Measurements from ENCODE around the gene ADAMTS6.

The ADAMTS6 gene

DNA sequence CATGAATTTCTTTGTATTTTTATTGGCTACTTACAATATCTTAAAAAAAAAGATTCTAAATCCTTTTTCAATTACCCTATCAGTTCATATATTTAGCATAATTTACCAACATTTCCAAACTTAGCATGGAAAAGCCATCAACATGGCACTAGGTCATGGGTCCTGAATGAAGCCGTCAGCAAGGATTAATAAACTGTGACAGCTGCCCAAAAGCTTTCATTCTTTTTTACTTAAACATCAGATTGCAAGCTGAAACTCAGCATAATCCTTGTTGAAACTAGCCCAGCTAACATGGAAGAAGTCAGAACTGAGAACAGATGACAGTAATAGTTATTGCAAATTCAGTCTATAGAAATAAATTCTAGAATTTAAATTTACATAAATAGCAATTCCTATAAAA is 209.8 kb downstream of the ADAMTS6 start:
- Histone ChIP-seq H3K36me3 (ENCODE audit: control insufficient read depth, low read length) (no peaks in the 10 kb centered on the region), H3K9me3 (ENCODE audit: control insufficient read depth, insufficient read depth, low read length) (no peaks in the 10 kb centered on the region), H3K4me1 (ENCODE audit: control insufficient read depth, low read length) (no peaks in the 10 kb centered on the region), H3K4me2 (ENCODE audit: low read length) (no peak overlapping the region), H4K20me1 (ENCODE audit: control insufficient read depth, insufficient read depth, low read depth, low read length) (no peaks in the 10 kb centered on the region), H3K27ac (ENCODE audit: low read depth, low read length) (no peak overlapping the region), H3K9me2 (replicated peaks; ENCODE audit: control insufficient read depth, low read length) (no peaks in the 10 kb centered on the region), H3F3A (ENCODE audit: control insufficient read depth, insufficient read depth) (no peaks in the 10 kb centered on the region), H3K4me3 (ENCODE audit: low read length) (no peak overlapping the region), H3K27me3 (ENCODE audit: control insufficient read depth, low read length) (no peaks in the 10 kb centered on the region), H3K79me2 (ENCODE audit: control insufficient read depth, low read length) (no peaks in the 10 kb centered on the region)
- TF ChIP-seq, protein P1, sequence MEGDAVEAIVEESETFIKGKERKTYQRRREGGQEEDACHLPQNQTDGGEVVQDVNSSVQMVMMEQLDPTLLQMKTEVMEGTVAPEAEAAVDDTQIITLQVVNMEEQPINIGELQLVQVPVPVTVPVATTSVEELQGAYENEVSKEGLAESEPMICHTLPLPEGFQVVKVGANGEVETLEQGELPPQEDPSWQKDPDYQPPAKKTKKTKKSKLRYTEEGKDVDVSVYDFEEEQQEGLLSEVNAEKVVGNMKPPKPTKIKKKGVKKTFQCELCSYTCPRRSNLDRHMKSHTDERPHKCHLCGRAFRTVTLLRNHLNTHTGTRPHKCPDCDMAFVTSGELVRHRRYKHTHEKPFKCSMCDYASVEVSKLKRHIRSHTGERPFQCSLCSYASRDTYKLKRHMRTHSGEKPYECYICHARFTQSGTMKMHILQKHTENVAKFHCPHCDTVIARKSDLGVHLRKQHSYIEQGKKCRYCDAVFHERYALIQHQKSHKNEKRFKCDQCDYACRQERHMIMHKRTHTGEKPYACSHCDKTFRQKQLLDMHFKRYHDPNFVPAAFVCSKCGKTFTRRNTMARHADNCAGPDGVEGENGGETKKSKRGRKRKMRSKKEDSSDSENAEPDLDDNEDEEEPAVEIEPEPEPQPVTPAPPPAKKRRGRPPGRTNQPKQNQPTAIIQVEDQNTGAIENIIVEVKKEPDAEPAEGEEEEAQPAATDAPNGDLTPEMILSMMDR (IDR thresholded peaks at IDR 0.05; ENCODE audit: low read depth, low read length, poor library complexity, severe bottlenecking): no peak
- no peak for TF ChIP-seq EZH2phosphoT487 (IDR thresholded peaks at IDR 0.05; ENCODE audit: borderline replicate concordance, low read length)

DNA sequence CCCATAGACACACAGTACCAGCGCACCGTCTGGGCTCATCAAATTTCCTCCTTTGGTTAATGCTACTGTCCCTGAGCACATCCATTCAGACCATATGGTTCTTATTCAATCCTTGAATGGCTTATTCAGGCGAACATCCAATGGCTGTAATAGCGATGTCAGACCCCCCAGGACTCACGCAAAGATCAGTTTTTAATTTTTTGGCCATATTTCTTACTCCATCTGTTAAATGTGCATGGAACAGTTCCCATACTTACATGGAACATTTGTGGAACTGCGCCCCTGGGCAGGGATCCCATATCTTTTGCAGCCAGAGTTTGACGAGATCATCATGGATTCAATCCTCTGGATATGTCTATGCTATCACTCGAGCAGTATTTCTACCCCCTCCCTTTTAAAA is 213.2 kb downstream of the ADAMTS6 start:
- H3K36me3 ChIP-seq (ENCODE audit: control insufficient read depth, low read length): no peaks in the 10 kb centered on the region
- H3K4me2 ChIP-seq (ENCODE audit: low read length): no peak overlapping the region
- H3K4me3 ChIP-seq (ENCODE audit: low read length): no peak overlapping the region
- TF ChIP-seq EZH2phosphoT487 (IDR thresholded peaks at IDR 0.05; ENCODE audit: borderline replicate concordance, low read length): no peak
- TF ChIP-seq, protein P1 (IDR thresholded peaks at IDR 0.05; ENCODE audit: low read depth, low read length, poor library complexity, severe bottlenecking): no peak
- no peak overlapping the region for H3K27ac ChIP-seq (ENCODE audit: low read depth, low read length)
- H3K79me2 ChIP-seq (ENCODE audit: control insufficient read depth, low read length): no peaks in the 10 kb centered on the region
- H3K9me2 ChIP-seq (replicated peaks; ENCODE audit: control insufficient read depth, low read length): no peaks in the 10 kb centered on the region
- H3F3A ChIP-seq (ENCODE audit: control insufficient read depth, insufficient read depth): no peaks in the 10 kb centered on the region
- H3K27me3 ChIP-seq (ENCODE audit: control insufficient read depth, low read length): no peaks in the 10 kb centered on the region
- no peaks in the 10 kb centered on the region for H3K9me3 ChIP-seq (ENCODE audit: control insufficient read depth, insufficient read depth, low read length)
- H4K20me1 ChIP-seq (ENCODE audit: control insufficient read depth, insufficient read depth, low read depth, low read length): no peaks in the 10 kb centered on the region
- no peaks in the 10 kb centered on the region for H3K4me1 ChIP-seq (ENCODE audit: control insufficient read depth, low read length)

DNA sequence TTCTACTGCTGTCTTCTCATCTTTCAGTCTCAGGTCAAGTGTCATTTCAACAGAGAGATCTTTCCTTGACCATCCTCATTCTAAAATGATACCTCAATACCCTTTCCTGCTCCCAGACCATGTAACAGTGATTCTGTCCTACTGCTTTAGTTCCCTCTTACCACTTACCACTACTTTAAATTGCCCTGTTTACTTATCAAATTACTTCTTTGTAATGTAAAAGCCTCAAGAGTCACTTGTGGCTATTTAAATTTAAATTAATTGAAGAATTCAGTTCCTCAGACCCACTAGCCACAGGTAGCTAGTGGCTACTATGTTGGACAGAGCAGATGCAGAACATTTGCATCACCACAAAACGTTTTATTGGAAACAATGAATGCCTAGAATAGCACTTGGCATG is 217.3 kb downstream of the ADAMTS6 start:
- no peak overlapping the region for H3K4me2 ChIP-seq (ENCODE audit: low read length)
- no peaks in the 10 kb centered on the region for H3K4me1 ChIP-seq (ENCODE audit: control insufficient read depth, low read length)
- H4K20me1 ChIP-seq (ENCODE audit: control insufficient read depth, insufficient read depth, low read depth, low read length): no peaks in the 10 kb centered on the region
- TF ChIP-seq, protein P1 (IDR thresholded peaks at IDR 0.05; ENCODE audit: low read depth, low read length, poor library complexity, severe bottlenecking): no peak
- TF ChIP-seq EZH2phosphoT487 (IDR thresholded peaks at IDR 0.05; ENCODE audit: borderline replicate concordance, low read length): no peak
- no peaks in the 10 kb centered on the region for H3K36me3 ChIP-seq (ENCODE audit: control insufficient read depth, low read length)
- no peaks in the 10 kb centered on the region for H3K79me2 ChIP-seq (ENCODE audit: control insufficient read depth, low read length)
- H3K27me3 ChIP-seq (ENCODE audit: control insufficient read depth, low read length): no peaks in the 10 kb centered on the region
- H3K9me3 ChIP-seq (ENCODE audit: control insufficient read depth, insufficient read depth, low read length): no peaks in the 10 kb centered on the region
- H3F3A ChIP-seq (ENCODE audit: control insufficient read depth, insufficient read depth): no peaks in the 10 kb centered on the region
- no peak overlapping the region for H3K27ac ChIP-seq (ENCODE audit: low read depth, low read length)
- H3K9me2 ChIP-seq (replicated peaks; ENCODE audit: control insufficient read depth, low read length): no peaks in the 10 kb centered on the region
- no peak overlapping the region for H3K4me3 ChIP-seq (ENCODE audit: low read length)

DNA sequence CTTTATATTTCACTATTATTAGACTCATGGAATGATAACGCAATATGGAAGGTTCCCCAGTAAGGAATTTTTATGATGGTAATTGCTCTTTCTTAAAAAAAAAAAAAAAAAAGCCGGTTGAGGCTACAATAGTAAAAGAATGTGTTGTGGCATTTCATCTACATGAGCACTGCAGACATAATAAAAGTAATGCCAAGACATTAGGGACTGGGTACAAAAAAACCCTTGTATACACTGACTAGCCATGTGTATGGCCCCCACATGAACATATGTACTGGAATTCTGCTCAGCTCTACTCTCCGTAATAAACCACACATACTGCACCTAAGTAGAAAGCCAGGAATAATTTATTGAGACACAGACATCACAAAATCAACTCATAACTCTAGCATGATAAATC is 218.4 kb downstream of the ADAMTS6 start:
- H3K4me1 ChIP-seq (ENCODE audit: control insufficient read depth, low read length): no peaks in the 10 kb centered on the region

More for the DNA sequence above, 218.4 kb downstream of the ADAMTS6 start:
- Histone ChIP-seq H4K20me1 (ENCODE audit: control insufficient read depth, insufficient read depth, low read depth, low read length) (no peaks in the 10 kb centered on the region), H3K36me3 (ENCODE audit: control insufficient read depth, low read length) (no peaks in the 10 kb centered on the region), H3K9me2 (replicated peaks; ENCODE audit: control insufficient read depth, low read length) (no peaks in the 10 kb centered on the region), H3K4me3 (ENCODE audit: low read length) (no peak overlapping the region), H3K27ac (ENCODE audit: low read depth, low read length) (no peak overlapping the region), H3F3A (ENCODE audit: control insufficient read depth, insufficient read depth) (no peaks in the 10 kb centered on the region), H3K27me3 (ENCODE audit: control insufficient read depth, low read length) (no peaks in the 10 kb centered on the region), H3K4me2 (ENCODE audit: low read length) (no peak overlapping the region), H3K79me2 (ENCODE audit: control insufficient read depth, low read length) (no peaks in the 10 kb centered on the region), H3K9me3 (ENCODE audit: control insufficient read depth, insufficient read depth, low read length) (no peaks in the 10 kb centered on the region)
- TF ChIP-seq EZH2phosphoT487 (IDR thresholded peaks at IDR 0.05; ENCODE audit: borderline replicate concordance, low read length): no peak
- TF ChIP-seq, protein P1 (IDR thresholded peaks at IDR 0.05; ENCODE audit: low read depth, low read length, poor library complexity, severe bottlenecking): no peak
